Lower lobe of right lung (tissue), 2 donors: ENCODE results near the gene TIAM1. TPM values are rescaled to one million over a fixed set of nuclear protein-coding genes. Genes with fewer than 3 reads are reported as not detected.

Source experiments
- ATAC-seq, 2 donors: fragments of 200-7000 bp; cut with Tn5 transposase; one replicate each; pipeline ENCODE4 v1.9.1; 2020 to 2022; ENCODE audit warnings: mild to moderate bottlenecking in 2 of 2, moderate library complexity in 2 of 2
- DNase-seq: peaks from one replicate; pipeline ENCODE4 v3.0.0-alpha.2; 2020
- H3K27ac ChIP-seq: fragments of 200-600 bp; one replicate; pipeline ENCODE4 v1.8.0; 2022
- H3K27me3 ChIP-seq: fragments of 200-600 bp; one replicate; pipeline ENCODE4 v1.8.0; 2022; ENCODE audit warnings: low read depth
- H3K36me3 ChIP-seq: fragments of 200-600 bp; one replicate; pipeline ENCODE4 v1.8.0; 2022; ENCODE audit warnings: mild to moderate bottlenecking
- H3K4me1 ChIP-seq: fragments of 200-600 bp; one replicate; pipeline ENCODE4 v1.8.0; 2022
- H3K4me3 ChIP-seq: fragments of 200-600 bp; one replicate; pipeline ENCODE4 v1.8.0; 2022; ENCODE audit warnings: mild to moderate bottlenecking
- H3K9me3 ChIP-seq: fragments of 200-600 bp; one replicate; pipeline ENCODE4 v1.8.0; 2022
- intact Hi-C: fragments of 100-400 bp; cut with DNase I; formaldehyde crosslinking; loops from one replicate; pipeline ENCODE4 v1.11.0; 2022
- total RNA-seq: library from RNA; stranded (reverse); fragmentation: NEBNext Ultra II Directional; extraction: Animal tissue kit (Norgen Biotek cat#: 25700); gene quantifications from one replicate; pipeline ENCODE4 v1.2.1, GENCODE V29; 2021
- TF ChIP-seq, protein P1 (sequence below): fragments of 200-600 bp; IDR thresholded peaks from one replicate; pipeline ENCODE4 v1.8.0; 2022; ENCODE audit warnings: antibody characterized with exemption, mild to moderate bottlenecking
- donor health status: DM: no; HTN: yes; CAD: no; lungs with severe emphysema.

Gene TIAM1
- total RNA-seq, 1 donor from 2014 or later, result 45.5 TPM

DNA sequence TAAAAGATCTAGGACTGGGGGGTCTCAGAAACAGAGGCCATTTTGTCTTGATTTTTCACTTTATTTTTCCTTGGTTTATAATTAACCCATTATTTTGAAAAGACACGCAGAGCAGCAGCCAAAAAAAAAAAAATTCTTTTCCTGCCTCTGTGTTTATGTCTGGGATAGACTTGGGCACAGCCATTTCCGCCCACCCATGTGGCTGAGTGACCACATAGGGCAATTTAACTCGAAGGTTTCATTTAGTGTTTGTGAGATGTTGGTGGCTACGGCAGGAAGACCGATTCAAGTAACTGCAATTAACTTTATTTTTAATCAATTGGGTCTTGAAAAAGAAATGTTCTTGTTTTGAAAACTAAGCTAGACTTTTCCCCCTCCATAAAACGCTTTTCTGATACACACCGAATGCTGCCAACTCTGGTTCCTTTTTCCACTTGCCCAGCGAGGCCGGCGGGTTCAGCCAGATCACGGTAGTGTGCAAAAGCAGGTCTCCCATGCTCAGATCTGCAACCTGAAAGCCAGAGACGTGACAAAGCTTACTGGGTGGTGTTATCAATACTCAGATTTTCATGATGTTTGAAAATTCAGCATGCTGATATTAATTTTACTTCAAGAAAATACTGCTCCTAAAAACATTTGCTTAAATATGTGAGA is 208.4 kb downstream of the TIAM1 start:
- no peak for ATAC-seq

DNA sequence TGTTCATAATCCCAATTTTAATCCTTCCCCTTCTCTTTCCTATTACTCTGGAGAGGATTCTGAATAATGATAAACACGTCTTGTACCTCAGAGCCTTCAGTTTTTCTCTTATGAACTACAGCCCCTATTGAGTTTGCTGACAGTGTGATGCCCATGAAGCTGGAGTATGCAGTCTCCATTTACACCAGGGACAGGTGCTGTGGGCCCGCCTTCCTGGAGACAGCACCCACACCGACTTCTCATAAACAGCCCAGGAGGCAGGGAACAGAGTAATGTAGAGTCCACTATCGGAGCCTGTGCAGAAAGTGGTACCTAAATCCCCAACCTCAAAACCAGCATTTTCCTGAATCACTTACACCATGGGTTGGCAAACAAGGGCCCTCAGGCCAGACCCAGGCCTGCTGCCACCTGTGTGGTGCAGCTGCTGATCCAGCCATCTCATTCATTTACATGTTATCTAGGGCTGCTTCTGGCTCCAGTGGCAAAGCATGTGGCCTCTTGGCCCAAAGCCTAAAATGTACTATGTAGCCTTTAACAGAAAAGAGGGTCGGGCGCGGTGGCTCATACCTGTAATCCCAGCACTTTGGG is 210.7 kb downstream of the TIAM1 start:
- H3K9me3 ChIP-seq, result no peaks in the 10 kb centered on the region
- ATAC-seq (peak in 1 of 2 donors; percentile 46), DNase-seq (no peak)
- TF ChIP-seq, protein P1, sequence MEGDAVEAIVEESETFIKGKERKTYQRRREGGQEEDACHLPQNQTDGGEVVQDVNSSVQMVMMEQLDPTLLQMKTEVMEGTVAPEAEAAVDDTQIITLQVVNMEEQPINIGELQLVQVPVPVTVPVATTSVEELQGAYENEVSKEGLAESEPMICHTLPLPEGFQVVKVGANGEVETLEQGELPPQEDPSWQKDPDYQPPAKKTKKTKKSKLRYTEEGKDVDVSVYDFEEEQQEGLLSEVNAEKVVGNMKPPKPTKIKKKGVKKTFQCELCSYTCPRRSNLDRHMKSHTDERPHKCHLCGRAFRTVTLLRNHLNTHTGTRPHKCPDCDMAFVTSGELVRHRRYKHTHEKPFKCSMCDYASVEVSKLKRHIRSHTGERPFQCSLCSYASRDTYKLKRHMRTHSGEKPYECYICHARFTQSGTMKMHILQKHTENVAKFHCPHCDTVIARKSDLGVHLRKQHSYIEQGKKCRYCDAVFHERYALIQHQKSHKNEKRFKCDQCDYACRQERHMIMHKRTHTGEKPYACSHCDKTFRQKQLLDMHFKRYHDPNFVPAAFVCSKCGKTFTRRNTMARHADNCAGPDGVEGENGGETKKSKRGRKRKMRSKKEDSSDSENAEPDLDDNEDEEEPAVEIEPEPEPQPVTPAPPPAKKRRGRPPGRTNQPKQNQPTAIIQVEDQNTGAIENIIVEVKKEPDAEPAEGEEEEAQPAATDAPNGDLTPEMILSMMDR, result no peak
- H3K4me3 ChIP-seq, result no peak overlapping the region
- peaks cover 26% of the 10 kb centered on the region for H3K4me1 ChIP-seq
- peaks cover 8% of the 10 kb centered on the region for H3K36me3 ChIP-seq
- intact Hi-C loops, result no loop called here
- H3K27ac ChIP-seq, result no peak overlapping the region
- no peaks in the 10 kb centered on the region for H3K27me3 ChIP-seq

More for the DNA sequence above, 208.4 kb downstream of the TIAM1 start:
- TF ChIP-seq, protein P1, result no peak
- Histone ChIP-seq H3K27me3 (no peaks in the 10 kb centered on the region), H3K4me3 (no peak overlapping the region), H3K9me3 (no peaks in the 10 kb centered on the region), H3K27ac (no peak overlapping the region), H3K4me1 (peaks cover 26% of the 10 kb centered on the region), H3K36me3 (peaks cover 4% of the 10 kb centered on the region)
- no peak for DNase-seq
- intact Hi-C loops, result no loop called here

DNA sequence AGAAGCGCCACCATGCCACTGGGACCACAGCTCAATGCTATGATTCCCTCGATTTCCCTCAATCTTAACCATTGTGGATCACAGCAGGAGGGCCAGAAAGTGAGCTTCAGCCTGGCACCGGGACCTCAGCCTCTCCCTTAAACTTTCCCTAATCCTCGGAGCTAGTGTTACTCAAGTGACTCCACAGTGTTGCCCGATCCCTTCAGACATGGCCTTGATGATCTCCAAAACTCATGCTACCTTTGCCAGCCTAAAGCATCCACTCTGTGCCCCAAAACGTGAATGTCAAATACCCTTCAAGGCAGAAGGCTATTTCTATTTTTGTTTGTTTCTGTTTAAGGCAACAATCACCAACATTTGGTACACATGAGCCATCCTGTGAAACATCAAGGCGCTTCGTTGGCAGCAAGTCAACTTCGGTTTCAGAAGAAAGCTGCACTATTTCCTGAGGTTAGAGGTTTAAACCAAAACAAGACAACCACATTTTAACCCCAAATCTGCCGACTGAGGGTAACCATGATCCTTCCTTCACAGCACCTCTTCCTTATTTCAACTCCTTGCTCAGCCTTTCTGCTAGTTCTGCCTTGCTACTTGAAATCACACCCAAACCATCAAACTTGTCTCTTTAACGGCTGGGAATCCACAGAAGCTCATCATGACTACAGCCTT is 211.4 kb downstream of the TIAM1 start:
- Histone ChIP-seq H3K27me3 (no peaks in the 10 kb centered on the region), H3K9me3 (no peaks in the 10 kb centered on the region), H3K27ac (no peak overlapping the region), H3K4me3 (no peak overlapping the region), H3K36me3 (peaks cover 8% of the 10 kb centered on the region), H3K4me1 (peaks cover 26% of the 10 kb centered on the region)
- TF ChIP-seq, protein P1, result no peak
- DNase-seq (no peak), ATAC-seq (peak; percentile 21 to 46)
- intact Hi-C loops, result no loop called here

DNA sequence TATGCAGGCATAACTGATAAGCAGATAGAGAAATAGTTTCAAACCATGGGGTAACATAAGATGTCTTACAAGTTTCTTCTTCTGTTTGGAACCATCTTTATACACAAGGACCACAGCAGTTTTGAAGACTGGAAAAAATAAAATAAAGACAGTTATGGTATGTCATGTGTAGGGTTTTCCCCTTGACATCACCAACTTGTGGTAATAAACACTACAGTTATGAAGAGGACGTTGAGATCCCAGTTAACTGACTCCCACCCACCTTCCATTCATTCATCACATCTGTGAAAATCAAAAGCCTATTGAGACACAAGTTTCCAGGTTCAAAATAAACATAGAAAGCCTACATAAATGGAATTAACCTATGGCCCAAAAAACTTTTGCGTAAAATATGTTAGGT is 213.2 kb downstream of the TIAM1 start:
- H3K9me3 ChIP-seq, result no peaks in the 10 kb centered on the region
- DNase-seq (no peak), ATAC-seq (no peak)
- TF ChIP-seq, protein P1, result no peak
- H3K27ac ChIP-seq, result no peak overlapping the region
- intact Hi-C loops, result no loop called here
- H3K4me3 ChIP-seq, result no peak overlapping the region
- H3K4me1 ChIP-seq, result peaks cover 26% of the 10 kb centered on the region
- H3K27me3 ChIP-seq, result no peaks in the 10 kb centered on the region
- peaks cover 8% of the 10 kb centered on the region for H3K36me3 ChIP-seq

DNA sequence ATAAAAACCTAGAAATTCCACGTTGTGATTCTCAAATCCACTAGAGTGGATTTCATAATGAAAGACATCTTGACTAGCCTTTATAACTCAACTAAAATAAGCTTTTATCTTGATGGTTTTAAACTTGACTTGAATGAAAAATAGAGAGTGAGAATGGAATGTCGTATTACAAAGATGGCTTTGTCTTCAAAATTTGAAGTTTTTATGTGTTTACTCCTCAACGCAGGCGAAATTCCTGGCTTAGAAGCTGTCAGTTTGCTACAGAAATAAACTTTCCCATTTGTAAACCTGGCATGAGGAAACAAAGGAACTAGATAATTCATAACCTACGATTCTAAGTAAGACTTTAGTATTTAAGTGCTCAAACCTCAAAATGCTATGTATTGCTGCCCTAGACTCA is 215.8 kb downstream of the TIAM1 start:
- no peaks in the 10 kb centered on the region for H3K9me3 ChIP-seq
- H3K4me3 ChIP-seq, result no peak overlapping the region
- DNase-seq (no peak), ATAC-seq (no peak)
- no peaks in the 10 kb centered on the region for H3K27me3 ChIP-seq
- H3K27ac ChIP-seq, result no peak overlapping the region
- peaks cover 8% of the 10 kb centered on the region for H3K36me3 ChIP-seq
- intact Hi-C loops, result no loop called here
- TF ChIP-seq, protein P1, result no peak
- peaks cover 11% of the 10 kb centered on the region for H3K4me1 ChIP-seq
